Urothelium cell line (cell line): ENCODE results near the gene PRLHR.
A peak's percentile ranks its signal among the peaks of the same experiment; 100 is the strongest.

ENCODE experiments used
- DNase-seq: peaks from one replicate; pipeline ENCODE4 v3.0.0; 2011; ENCODE audit warnings: low spot score, mixed read lengths
- FAIRE-seq: peaks from 2 replicates; lab custom pipeline; 2011; peaks lifted over from hg19 to GRCh38; lab: Jason Lieb, UNC

The PRLHR gene

GRCh38 chr10:118564114-118564513, 31.3 kb downstream of the PRLHR start:
- FAIRE-seq (no peak), DNase-seq (no peak)

GRCh38 chr10:118563373-118563890, 32.0 kb downstream of the PRLHR start:
- FAIRE-seq (peak; percentile 5), DNase-seq (peak; percentile 56)

- DNase-seq (no peak), FAIRE-seq (no peak)
Measured at GRCh38 chr10:118562851-118563250, 32.6 kb downstream of the PRLHR start.

- DNase-seq (no peak), FAIRE-seq (no peak)
Measured at GRCh38 chr10:118557946-118558345, 37.5 kb downstream of the PRLHR start.

DNA sequence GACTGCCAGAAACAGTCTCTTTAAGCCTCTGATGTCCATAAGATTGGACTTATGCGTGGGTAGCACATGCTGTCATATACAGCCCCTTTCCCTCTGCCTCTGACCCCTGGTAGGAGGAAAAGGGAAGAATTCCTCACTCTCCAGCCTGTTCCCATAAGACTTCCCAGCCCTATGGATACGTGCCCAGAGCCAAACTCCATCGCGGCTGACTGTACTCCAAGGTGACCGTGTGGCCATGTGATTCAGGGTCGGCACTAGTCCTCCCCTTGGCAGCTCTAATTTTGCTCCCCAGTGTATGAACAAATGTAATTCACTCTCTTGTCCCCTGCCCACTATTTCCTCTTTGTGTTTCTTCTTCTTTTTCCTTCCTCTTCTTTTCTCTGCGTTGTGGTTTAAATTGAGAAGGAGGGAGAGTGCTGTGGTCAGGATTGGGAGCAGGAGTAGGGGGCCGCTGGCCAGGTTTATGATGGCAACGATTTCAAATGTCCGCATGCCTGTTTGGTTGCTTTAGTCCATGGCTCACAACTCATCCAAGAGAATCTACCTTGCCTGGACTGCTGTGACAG, 43.8 kb downstream of the PRLHR start:
- DNase-seq = no peak
- no peak for FAIRE-seq

- DNase-seq (no peak), FAIRE-seq (no peak)
Measured at GRCh38 chr10:118547282-118547681, 48.2 kb downstream of the PRLHR start.

GRCh38 chr10:118546479-118546878, 49.0 kb downstream of the PRLHR start:
- DNase-seq (no peak), FAIRE-seq (no peak)

- FAIRE-seq (no peak), DNase-seq (no peak)
Measured at GRCh38 chr10:118545381-118545780, 50.1 kb downstream of the PRLHR start.

DNA sequence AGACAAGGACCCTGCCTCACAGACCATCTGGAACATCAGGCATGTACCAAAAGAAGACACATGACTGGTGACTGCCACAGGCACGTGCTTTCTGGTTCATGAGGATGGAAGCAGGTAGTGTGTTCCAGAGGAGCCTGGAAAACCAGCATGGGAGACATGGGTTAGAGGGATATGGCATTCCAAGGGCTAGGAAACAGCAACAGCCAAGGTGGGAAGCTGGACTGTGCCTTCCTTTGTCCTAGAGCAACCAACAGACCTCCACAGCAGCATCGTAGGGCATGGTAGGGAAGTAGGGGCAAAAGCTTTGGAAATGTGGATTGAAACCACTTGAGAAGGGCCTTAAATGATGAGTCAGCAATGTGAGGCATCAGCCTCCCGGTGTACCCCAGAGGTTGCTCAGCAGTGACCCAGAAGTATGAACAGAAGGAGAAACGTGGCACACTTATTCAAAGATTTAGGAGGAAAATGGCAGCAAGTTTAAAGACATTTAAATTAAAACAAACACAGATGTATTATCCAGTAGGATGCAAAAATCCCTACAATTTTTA, 51.0 kb downstream of the PRLHR start:
- DNase-seq = no peak
- no peak for FAIRE-seq

DNA sequence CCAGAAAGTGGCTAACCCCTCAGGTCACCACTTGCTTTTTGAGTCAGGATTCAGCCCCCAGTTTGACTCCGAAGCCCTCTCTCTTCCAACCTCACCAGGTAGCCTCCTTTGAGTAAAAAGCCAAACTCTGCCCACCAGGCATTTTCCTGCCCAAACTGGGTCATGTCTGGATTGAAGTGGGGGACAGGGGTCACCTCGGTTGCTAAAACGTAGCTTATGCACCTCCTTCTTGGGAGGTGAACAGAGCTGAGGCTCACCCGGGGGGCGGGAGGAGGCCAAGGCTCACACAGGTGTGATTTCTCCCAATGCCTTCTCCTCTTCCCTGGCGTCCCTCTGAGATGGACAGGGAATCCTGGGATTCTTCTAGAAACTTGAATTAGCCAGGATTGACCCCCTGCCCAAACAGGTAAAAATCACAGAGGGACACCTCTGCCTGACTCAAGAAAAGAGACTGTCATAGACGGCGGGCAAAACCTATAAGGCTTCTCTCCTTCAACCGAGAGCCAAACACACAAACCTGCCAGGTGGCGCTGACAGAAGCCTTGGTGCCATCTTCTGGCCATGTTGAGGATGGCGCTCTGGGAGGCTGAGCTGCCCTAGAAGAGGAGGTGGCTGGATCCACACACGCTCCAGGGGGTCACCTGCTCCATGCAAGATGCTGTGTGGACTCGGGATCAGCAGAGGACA, 51.6 kb downstream of the PRLHR start:
- FAIRE-seq = peak; percentile 46
- DNase-seq = peak; percentile 76

DNA sequence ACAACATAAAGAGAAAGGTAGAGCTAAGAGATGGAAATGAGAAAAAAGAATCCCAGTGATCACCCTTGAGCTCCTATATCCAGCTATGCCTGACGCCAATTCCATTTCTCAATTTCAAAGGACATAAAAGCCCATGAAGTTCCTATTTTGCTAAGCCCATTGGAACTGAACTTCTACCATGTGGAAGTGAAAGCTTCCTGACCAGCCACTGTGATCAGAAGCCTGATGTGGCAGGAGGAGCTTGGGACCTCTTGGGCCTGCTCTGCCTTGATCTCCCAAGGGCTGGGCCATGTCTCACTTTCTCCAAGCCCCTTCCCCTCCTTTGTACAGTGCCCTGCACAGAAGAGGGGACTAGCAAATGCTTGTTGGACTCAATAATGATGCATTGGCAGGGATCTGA, 52.7 kb downstream of the PRLHR start:
- FAIRE-seq (no peak), DNase-seq (no peak)

GRCh38 chr10:118542205-118542604, 53.2 kb downstream of the PRLHR start:
- FAIRE-seq = no peak

DNA sequence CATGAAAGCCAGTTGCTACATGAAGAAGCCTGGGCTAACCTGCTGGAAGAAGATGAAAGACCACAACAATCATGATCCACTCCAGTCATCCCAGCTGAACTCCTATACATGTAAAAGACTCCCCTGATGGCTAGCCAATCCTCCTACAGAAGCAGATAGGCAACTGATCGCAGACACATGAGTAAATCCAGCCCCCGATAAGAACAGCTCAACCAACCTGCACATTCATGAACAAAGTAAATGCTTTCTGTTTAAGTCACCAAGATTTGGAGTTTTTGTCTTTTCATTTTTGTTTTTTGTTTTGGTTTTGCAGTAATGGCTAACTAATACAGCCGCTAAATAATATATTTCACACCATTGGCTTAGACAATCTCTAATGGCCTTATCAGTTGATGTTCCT, 53.7 kb downstream of the PRLHR start:
- FAIRE-seq (no peak), DNase-seq (no peak)

More at GRCh38 chr10:118542205-118542604, 53.2 kb downstream of the PRLHR start:
- no peak for DNase-seq
